CD4-positive, CD25-positive, alpha-beta regulatory T cell (primary cell): ENCODE results near the gene FGD6. TPM values are rescaled to one million over a fixed set of nuclear protein-coding genes. Genes with fewer than 3 reads are reported as not detected.

Experiments
- ATAC-seq, 2 donors: fragments of 150-1000 bp; cut with Tn5 transposase; one replicate each; pipeline ENCODE4 v1.10.0; 2021; ENCODE audit warnings: low read depth in 2 of 2, moderate number of reproducible peaks in 2 of 2, moderate library complexity in 1 of 2
- DNase-seq, 3 donors: peaks; one replicate each; pipeline versions ENCODE4 v3.0.0 to v3.0.0-alpha.2; 2012 to 2022; ENCODE audit warnings: mixed read lengths in 1 of 3
- H3K27ac ChIP-seq: one replicate; pipeline ENCODE4 v1.7.0; 2013; ENCODE audit warnings: mild to moderate bottlenecking, low read length; ENCODE audit not compliant: insufficient read depth, poor library complexity, severe bottlenecking
- H3K27me3 ChIP-seq: one replicate; pipeline ENCODE4 v1.7.0; 2013; ENCODE audit warnings: low read length; ENCODE audit not compliant: control insufficient read depth, insufficient read depth
- H3K36me3 ChIP-seq: one replicate; pipeline ENCODE4 v1.7.0; 2013; ENCODE audit warnings: mild to moderate bottlenecking, low read length, moderate library complexity; ENCODE audit not compliant: control insufficient read depth, insufficient read depth
- H3K4me1 ChIP-seq: 2 replicates; pipeline ENCODE4 v1.7.0; 2013; ENCODE audit warnings: mild to moderate bottlenecking, low read length; ENCODE audit not compliant: insufficient read depth, control insufficient read depth, poor library complexity, severe bottlenecking
- H3K4me3 ChIP-seq: one replicate; pipeline ENCODE4 v1.7.0; 2013; ENCODE audit warnings: low read depth, mild to moderate bottlenecking, low read length, moderate library complexity
- H3K9me3 ChIP-seq, 2 experiments: 1 replicate in 1 of 2; 2 replicates in 1 of 2; pipeline ENCODE4 v1.7.0; 2013; ENCODE audit warnings: low read length in 2 of 2, mild to moderate bottlenecking in 1 of 2, moderate library complexity in 1 of 2; ENCODE audit not compliant: control insufficient read depth in 2 of 2
- H3K27ac Mint-ChIP-seq, 3 donors: one replicate each; pipeline ENCODE4 v1.8.0; 2020 to 2022; ENCODE audit warnings: mild to moderate bottlenecking in 3 of 3, mixed read lengths in 3 of 3, moderate library complexity in 2 of 3
- H3K27me3 Mint-ChIP-seq: one replicate; pipeline ENCODE4 v1.8.0; 2022; ENCODE audit warnings: mild to moderate bottlenecking, mixed read lengths
- H3K36me3 Mint-ChIP-seq: one replicate; pipeline ENCODE4 v1.8.0; 2020; ENCODE audit warnings: mixed read lengths
- H3K4me1 Mint-ChIP-seq, 4 donors: one replicate each; pipeline ENCODE4 v1.8.0; 2020 to 2022; ENCODE audit warnings: mixed read lengths in 4 of 4, mild to moderate bottlenecking in 1 of 4
- H3K4me3 Mint-ChIP-seq, 4 donors: one replicate each; pipeline ENCODE4 v1.8.0; 2020 to 2022; ENCODE audit warnings: mild to moderate bottlenecking in 4 of 4, mixed read lengths in 4 of 4, moderate library complexity in 3 of 4
- H3K9me3 Mint-ChIP-seq, 7 donors: one replicate each; pipeline ENCODE4 v1.8.0; 2020 to 2022; ENCODE audit warnings: mixed read lengths in 7 of 7, mild to moderate bottlenecking in 3 of 7, moderate library complexity in 2 of 7
- polyA plus RNA-seq, 4 donors: library from polyadenylated mRNA; unstranded; fragments of 300-500 nt; fragmentation: Illumina TruSeq; gene quantifications; one replicate each; pipeline ENCODE4 v1.2.3, GENCODE V29; 2021
- total RNA-seq: library from RNA; stranded (reverse); gene quantifications from one replicate; pipeline ENCODE4 v1.2.3, GENCODE V29; 2022

FGD6 gene
- total and polyA plus RNA-seq, 5 donors from 2014 or later: 0.06 to 0.79 (median 0.09) TPM; not detected in 1

DNA sequence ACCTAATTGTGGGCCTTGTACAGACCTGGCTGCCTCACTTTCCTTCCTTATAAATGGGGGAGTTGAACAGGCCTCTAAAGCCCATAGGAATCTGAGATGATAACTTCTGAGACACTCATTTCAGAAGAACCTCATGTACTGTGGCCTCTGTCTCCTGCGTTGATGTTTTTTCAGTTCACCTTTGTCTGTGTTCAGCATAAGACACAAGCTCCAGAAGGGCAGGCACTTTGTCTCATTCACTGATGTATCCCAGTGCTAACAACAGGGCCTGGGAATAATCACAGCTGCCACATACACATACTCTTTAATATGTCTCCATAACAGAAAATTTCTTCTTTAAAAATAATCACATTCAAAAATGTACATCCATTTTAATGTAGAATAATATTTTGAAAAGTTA, 3.3 kb downstream of the FGD6 start:
- H3K9me3 Mint-ChIP-seq: peaks cover 0 to 1% (median 0%) of the 10 kb centered on the region in 7 donors
- H3K4me1 Mint-ChIP-seq: peaks cover 6 to 26% (median 16%) of the 10 kb centered on the region in 4 donors
- no peak overlapping the region for H3K27ac ChIP-seq
- ATAC-seq: no peak
- peaks cover 45% of the 10 kb centered on the region for H3K27me3 Mint-ChIP-seq
- H3K4me1 ChIP-seq: peaks cover 13% of the 10 kb centered on the region
- H3K36me3 ChIP-seq: no peaks in the 10 kb centered on the region
- H3K4me3 Mint-ChIP-seq: no peak overlapping the region
- DNase-seq: no peak
- peaks cover 5% of the 10 kb centered on the region for H3K27me3 ChIP-seq
- H3K4me3 ChIP-seq: no peak overlapping the region
- no peaks in the 10 kb centered on the region for H3K9me3 ChIP-seq
- H3K27ac Mint-ChIP-seq: no peak overlapping the region
- no peaks in the 10 kb centered on the region for H3K36me3 Mint-ChIP-seq

DNA sequence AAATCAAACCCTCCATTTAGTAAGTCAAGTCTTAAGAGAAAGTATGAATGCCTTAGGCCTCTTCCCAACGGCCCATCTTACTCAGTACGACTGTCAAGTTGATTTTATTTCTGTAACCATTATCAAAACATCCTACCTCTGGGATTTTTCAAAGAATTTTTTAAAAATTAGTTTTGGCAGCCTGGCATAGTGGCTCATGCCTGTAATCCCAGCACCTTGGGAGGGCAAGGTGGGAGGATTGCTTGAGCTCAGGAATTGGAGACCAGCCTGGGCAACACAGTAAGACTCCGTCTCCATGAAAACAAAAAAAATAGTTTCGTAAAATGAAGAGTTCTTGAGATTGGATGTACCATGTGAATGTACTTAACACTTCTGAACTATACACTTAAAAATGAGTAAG, 4.1 kb downstream of the FGD6 start:
- Mint-ChIP-seq H3K9me3 (peaks cover 0 to 1% (median 0%) of the 10 kb centered on the region in 7 donors), H3K4me1 (peaks cover 0 to 18% (median 10%) of the 10 kb centered on the region in 4 donors), H3K36me3 (no peaks in the 10 kb centered on the region), H3K27ac (no peak overlapping the region), H3K4me3 (no peak overlapping the region), H3K27me3 (peaks cover 45% of the 10 kb centered on the region)
- H3K4me1 ChIP-seq: peaks cover 5% of the 10 kb centered on the region
- H3K36me3 ChIP-seq: no peaks in the 10 kb centered on the region
- DNase-seq (no peak), ATAC-seq (no peak)
- H3K27ac ChIP-seq: no peak overlapping the region
- peaks cover 5% of the 10 kb centered on the region for H3K27me3 ChIP-seq
- no peaks in the 10 kb centered on the region for H3K9me3 ChIP-seq
- no peak overlapping the region for H3K4me3 ChIP-seq

DNA sequence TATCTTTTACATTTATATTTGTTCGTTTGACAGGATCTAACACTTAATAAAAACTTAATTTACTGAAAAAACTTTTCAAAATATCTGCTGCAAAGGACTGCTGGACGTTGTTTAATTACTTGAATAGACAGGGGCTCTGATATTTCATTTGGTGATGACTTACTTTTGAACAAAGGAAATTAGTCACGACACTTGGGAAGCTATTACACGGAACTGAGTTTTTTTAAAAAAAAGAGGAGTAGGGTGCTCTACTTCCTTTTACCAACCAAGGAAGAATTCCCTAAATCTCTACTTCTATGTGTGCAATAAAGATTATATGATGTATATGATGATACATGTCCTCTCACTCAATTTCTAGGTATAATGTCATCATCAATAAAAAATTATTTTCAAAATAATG, 4.7 kb downstream of the FGD6 start:
- DNase-seq (no peak), ATAC-seq (no peak)
- Histone ChIP-seq H3K27ac (no peak overlapping the region), H3K9me3 (no peaks in the 10 kb centered on the region), H3K36me3 (no peaks in the 10 kb centered on the region), H3K4me1 (peaks cover 5% of the 10 kb centered on the region), H3K4me3 (no peak overlapping the region), H3K27me3 (peaks cover 5% of the 10 kb centered on the region)
- peaks cover 0 to under 1% (median 0%) of the 10 kb centered on the region in 7 donors for H3K9me3 Mint-ChIP-seq
- no peaks in the 10 kb centered on the region for H3K36me3 Mint-ChIP-seq
- H3K27me3 Mint-ChIP-seq: peaks cover 43% of the 10 kb centered on the region
- H3K4me3 Mint-ChIP-seq: no peak overlapping the region
- peaks cover 0 to 15% (median 9%) of the 10 kb centered on the region in 4 donors for H3K4me1 Mint-ChIP-seq
- H3K27ac Mint-ChIP-seq: no peak overlapping the region

DNA sequence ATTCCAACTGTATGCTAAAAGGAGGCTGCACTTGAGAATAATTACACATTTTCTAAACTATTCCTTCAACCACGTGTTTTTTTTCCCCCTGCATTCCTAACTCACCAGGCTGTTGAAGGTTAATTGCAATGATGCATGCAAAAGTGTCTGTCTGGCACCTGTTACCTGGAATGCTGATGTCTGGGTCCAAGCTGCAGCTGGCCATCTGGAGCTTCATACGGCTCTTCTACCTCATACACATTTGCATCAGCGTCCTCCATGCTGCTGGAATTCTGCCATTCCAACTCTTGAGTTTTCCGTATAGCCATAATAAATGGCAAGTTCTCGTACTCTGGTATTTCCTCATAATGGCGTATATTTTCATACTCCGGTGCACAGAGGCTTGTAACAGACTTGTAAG, 8.6 kb downstream of the FGD6 start:
- no peaks in the 10 kb centered on the region for H3K36me3 Mint-ChIP-seq
- no peak overlapping the region for H3K4me3 Mint-ChIP-seq
- no peak for ATAC-seq

DNA sequence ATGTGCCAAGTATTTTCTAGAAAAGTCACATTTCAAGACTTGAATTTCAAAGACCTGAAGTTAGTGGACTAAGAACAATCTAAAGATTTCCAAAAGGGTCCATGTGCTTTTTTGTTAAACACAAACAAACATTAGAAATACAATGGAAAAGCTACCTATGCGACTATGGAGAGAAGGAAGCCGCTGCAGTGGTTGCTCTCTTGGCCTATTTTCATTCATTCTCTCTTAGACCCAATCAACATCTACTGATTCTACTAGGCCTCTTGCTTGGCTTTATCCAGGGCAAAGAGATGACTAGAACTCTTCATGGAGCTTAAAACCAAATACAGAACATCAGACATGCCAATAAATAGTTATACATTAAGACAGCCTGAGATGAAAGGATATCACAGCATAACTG, 9.9 kb downstream of the FGD6 start:
- H3K4me1 Mint-ChIP-seq: peaks cover 0 to 5% (median 1%) of the 10 kb centered on the region in 4 donors
- H3K27me3 ChIP-seq: no peaks in the 10 kb centered on the region
- H3K36me3 Mint-ChIP-seq: no peaks in the 10 kb centered on the region
- no peak overlapping the region for H3K27ac Mint-ChIP-seq
- H3K4me3 ChIP-seq: no peak overlapping the region
- peaks cover 17% of the 10 kb centered on the region for H3K27me3 Mint-ChIP-seq
- DNase-seq: no peak
- no peak overlapping the region for H3K27ac ChIP-seq
- no peak overlapping the region for H3K4me3 Mint-ChIP-seq
- H3K4me1 ChIP-seq: no peaks in the 10 kb centered on the region
- no peaks in the 10 kb centered on the region for H3K9me3 ChIP-seq
- no peaks in the 10 kb centered on the region for H3K36me3 ChIP-seq
- H3K9me3 Mint-ChIP-seq: no peaks in the 10 kb centered on the region
- ATAC-seq: no peak

More for the DNA sequence above, 8.6 kb downstream of the FGD6 start:
- Mint-ChIP-seq H3K9me3 (no peaks in the 10 kb centered on the region), H3K27me3 (peaks cover 26% of the 10 kb centered on the region), H3K4me1 (no peaks in the 10 kb centered on the region), H3K27ac (no peak overlapping the region)
- Histone ChIP-seq H3K9me3 (no peaks in the 10 kb centered on the region), H3K36me3 (no peaks in the 10 kb centered on the region), H3K27me3 (no peaks in the 10 kb centered on the region), H3K27ac (no peak overlapping the region), H3K4me1 (no peaks in the 10 kb centered on the region), H3K4me3 (no peak overlapping the region)
- DNase-seq: no peak

DNA sequence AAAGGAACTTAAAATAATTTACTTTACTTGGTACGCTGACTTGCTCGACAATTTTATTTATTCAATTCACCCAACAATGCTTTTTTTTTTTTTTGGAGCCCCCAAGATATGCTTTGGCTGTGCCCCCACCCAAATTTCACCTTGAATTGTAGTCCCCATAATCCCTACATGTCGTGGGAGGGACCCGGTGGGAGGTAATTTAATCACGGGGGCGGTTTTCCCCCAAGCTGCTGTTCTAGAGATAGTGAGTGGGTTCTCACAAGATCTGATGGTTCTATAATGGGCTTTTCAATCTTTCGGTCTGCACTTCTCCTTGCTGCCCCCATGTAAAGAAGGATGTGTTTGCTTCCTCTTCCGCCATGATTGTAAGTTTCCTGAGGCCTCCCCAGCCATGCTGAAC, 10.4 kb downstream of the FGD6 start:
- Mint-ChIP-seq H3K27ac (peak overlapping the region in 1 of 3 donors; percentile 26), H3K27me3 (peaks cover 14% of the 10 kb centered on the region), H3K4me1 (peaks cover 0 to 5% (median 1%) of the 10 kb centered on the region in 4 donors), H3K9me3 (no peaks in the 10 kb centered on the region), H3K36me3 (no peaks in the 10 kb centered on the region), H3K4me3 (no peak overlapping the region)
- H3K4me3 ChIP-seq: no peak overlapping the region
- no peak for DNase-seq
- H3K27me3 ChIP-seq: no peaks in the 10 kb centered on the region
- no peaks in the 10 kb centered on the region for H3K9me3 ChIP-seq
- no peaks in the 10 kb centered on the region for H3K4me1 ChIP-seq
- no peaks in the 10 kb centered on the region for H3K36me3 ChIP-seq
- H3K27ac ChIP-seq: no peak overlapping the region
- ATAC-seq: no peak

DNA sequence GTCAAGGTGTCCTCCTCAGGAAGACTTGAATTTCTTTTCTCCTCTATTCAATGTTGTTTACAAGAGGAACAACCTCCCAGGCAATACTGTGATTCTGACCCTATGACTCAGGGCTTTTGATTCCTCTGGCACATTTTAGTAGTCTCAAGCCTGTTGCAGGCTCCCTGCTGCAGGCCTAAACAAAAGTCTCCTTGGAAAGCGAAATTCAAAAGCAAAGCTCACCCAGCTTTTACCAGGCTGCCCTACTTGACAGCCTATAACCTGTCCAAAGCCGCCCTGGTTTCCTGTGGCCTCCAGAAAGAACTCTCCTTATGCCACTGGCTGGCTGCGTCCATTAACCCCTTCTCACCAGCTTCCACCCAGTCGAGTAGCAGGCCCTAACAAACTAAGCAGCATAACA, 11.6 kb downstream of the FGD6 start:
- H3K9me3 Mint-ChIP-seq: peaks cover 0 to 1% (median 0%) of the 10 kb centered on the region in 7 donors
- peaks cover 0 to 5% (median 2%) of the 10 kb centered on the region in 4 donors for H3K4me1 Mint-ChIP-seq
- H3K27me3 ChIP-seq: no peaks in the 10 kb centered on the region
- H3K9me3 ChIP-seq: no peaks in the 10 kb centered on the region
- no peak for ATAC-seq
- no peak overlapping the region for H3K27ac Mint-ChIP-seq
- H3K36me3 ChIP-seq: no peaks in the 10 kb centered on the region
- no peak for DNase-seq
- H3K4me3 Mint-ChIP-seq: no peak overlapping the region
- no peaks in the 10 kb centered on the region for H3K4me1 ChIP-seq
- H3K4me3 ChIP-seq: no peak overlapping the region
- H3K27ac ChIP-seq: no peak overlapping the region
- H3K36me3 Mint-ChIP-seq: no peaks in the 10 kb centered on the region
- peaks cover 9% of the 10 kb centered on the region for H3K27me3 Mint-ChIP-seq

DNA sequence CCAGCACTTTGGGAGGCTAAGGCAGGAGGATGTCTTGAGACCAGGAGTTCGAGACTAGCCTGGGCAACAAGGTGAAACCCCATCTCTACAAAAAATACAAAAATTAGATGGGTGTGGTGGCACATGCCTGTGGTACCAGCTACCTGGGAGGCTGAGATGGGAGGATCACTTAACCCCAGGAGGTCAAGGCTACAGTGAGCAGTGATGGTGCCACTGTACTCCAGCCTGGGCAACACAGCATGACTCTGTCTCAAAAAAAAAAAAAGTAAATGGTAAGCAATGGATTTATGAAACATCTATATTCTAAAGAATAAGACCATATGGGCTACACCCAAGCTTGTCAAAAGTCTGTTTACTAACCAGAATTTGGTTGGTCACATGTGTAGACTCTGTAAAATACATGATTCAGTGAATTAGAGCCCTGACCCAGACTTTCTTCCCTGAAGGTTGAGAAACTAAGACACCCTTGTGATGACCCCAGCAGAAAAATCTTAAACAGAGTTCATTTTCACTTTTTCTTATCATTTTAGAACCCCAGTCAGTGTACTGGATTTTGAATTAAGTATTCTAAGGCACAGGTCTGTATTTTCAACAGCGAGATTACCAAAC, 12.1 kb downstream of the FGD6 start:
- Histone ChIP-seq H3K9me3 (no peaks in the 10 kb centered on the region), H3K4me3 (no peak overlapping the region), H3K36me3 (no peaks in the 10 kb centered on the region), H3K27ac (no peak overlapping the region), H3K27me3 (no peaks in the 10 kb centered on the region), H3K4me1 (no peaks in the 10 kb centered on the region)
- DNase-seq: no peak
- peaks cover 5% of the 10 kb centered on the region for H3K27me3 Mint-ChIP-seq
- no peak overlapping the region for H3K27ac Mint-ChIP-seq
- no peak for ATAC-seq
- peaks cover 0 to 1% (median 0%) of the 10 kb centered on the region in 7 donors for H3K9me3 Mint-ChIP-seq
- H3K4me3 Mint-ChIP-seq: no peak overlapping the region
- no peaks in the 10 kb centered on the region for H3K36me3 Mint-ChIP-seq
- peaks cover 0 to 5% (median 2%) of the 10 kb centered on the region in 4 donors for H3K4me1 Mint-ChIP-seq
